ENCODE measurements around the gene LRRK1. TPM values are rescaled to one million over a fixed set of nuclear protein-coding genes. Genes with fewer than 3 reads are reported as not detected.

The LRRK1 gene
- total RNA-seq, 1 donor from 2014 or later = 105 TPM

DNA sequence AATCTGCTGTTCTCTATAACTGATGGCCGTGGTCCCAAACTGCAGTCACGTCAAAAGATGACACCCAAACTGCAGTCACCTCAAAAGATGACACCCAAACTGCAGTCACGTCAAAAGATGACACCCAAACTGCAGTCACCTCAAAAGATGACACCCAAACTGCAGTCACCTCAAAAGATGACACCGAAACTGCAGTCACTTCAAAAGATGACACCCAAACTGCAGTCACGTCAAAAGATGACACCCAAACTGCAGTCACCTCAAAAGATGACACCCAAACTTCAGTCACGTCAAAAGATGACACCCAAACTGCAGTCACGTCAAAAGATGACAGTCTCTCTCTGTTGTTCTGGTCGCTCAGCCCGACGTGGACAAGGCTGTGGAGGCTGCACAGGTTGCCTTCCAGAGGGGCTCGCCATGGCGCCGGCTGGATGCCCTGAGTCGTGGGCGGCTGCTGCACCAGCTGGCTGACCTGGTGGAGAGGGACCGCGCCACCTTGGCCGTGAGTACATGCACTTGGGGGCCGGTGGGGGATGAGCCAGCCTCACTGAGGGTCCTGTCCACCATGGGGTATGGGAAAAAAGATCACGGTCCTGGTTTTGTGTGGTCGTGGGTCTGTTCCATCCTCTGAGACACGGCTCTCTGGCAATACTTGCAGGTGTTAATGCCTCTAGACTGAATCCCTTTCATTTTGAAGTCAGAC is 31.8 kb upstream of the LRRK1 start:
- no peak overlapping the region for H3K4me3 ChIP-seq
- H3K27me3 ChIP-seq = no peaks in the 10 kb centered on the region
- no peak overlapping the region for H3K27ac ChIP-seq
- DNase-seq (ENCODE audit: low spot score in 2 of 2) = no peak
- H3K4me1 ChIP-seq = peaks cover 0 to 9% of the 10 kb centered on the region in 2 donors
- TF ChIP-seq, protein P1, sequence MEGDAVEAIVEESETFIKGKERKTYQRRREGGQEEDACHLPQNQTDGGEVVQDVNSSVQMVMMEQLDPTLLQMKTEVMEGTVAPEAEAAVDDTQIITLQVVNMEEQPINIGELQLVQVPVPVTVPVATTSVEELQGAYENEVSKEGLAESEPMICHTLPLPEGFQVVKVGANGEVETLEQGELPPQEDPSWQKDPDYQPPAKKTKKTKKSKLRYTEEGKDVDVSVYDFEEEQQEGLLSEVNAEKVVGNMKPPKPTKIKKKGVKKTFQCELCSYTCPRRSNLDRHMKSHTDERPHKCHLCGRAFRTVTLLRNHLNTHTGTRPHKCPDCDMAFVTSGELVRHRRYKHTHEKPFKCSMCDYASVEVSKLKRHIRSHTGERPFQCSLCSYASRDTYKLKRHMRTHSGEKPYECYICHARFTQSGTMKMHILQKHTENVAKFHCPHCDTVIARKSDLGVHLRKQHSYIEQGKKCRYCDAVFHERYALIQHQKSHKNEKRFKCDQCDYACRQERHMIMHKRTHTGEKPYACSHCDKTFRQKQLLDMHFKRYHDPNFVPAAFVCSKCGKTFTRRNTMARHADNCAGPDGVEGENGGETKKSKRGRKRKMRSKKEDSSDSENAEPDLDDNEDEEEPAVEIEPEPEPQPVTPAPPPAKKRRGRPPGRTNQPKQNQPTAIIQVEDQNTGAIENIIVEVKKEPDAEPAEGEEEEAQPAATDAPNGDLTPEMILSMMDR (IDR thresholded peaks at IDR 0.05) = no peak
- no peaks in the 10 kb centered on the region for H3K36me3 ChIP-seq
- intact Hi-C loops (cut with DNase I) = no loop called here
- no peaks in the 10 kb centered on the region for H3K9me3 ChIP-seq

DNA sequence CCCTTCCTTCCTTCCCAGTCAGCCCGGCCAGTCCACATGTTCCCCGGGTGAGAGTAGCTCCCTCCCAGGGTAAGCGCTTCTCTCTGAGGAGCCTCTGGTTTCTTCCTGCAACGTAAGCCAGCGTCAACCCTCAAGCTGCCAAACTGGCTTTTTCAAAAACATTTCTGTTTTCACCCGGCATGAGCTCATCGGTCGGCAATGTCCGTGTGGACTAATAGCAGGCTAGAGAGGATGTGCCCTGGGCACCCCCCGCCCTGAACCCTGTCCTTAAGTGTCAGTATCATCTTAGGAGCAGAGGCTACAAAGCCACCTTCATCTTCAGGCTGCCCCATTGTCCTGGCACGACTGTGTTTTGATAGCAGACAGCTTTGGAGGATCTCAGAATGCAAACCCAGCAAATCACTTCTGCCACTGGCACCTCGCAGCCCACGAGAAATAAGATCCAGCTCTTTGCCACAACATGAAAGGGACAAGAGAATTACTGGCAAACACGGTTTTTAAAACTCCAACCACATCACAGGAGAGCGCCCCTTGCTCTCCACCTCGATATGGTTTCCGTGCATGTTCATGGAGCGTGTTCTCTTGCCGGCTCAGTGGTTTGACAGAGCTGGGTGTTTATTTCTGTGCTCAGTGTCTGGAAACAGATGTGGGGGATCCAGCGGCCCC is 29.6 kb upstream of the LRRK1 start:
- intact Hi-C loops (cut with DNase I) = no loop called here

DNA sequence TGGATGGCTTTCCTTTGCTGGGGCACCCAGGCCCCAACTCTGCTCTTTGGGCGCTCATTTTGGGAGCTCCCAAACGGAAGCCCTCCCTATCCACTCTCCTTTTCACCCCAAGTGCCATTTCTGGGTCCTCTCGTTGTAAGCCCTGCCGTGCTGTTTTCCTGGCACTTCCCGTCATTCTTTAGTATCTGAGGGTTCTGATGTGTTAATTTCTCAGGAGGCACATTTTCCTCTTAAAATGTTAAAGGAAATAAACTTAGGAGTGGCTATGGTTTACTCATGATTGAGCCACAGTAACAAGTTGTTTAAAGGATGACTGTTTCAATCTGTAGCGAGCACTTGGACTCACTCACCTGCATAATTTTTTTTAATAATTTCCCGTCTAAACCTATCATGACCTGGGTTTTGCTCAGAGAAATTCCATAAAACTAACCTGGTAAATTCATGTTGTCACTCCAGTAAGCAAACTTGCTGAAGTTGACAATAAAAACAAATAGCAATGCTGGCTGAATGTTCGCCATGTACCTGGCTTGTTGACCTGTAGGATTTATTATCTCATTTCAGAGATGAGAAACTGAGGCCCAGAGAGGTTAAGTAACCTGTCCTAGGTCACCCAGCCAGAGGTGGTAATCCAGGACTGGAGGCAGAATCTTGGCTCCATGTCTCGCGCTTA is 29.0 kb upstream of the LRRK1 start:
- H3K27ac ChIP-seq = peak overlapping the region in 1 of 2 donors; percentile 45
- intact Hi-C loops (cut with DNase I) = no loop called here
- DNase-seq (ENCODE audit: low spot score in 2 of 2) = peak in 1 of 2 donors; percentile 11
- no peak overlapping the region for H3K4me3 ChIP-seq
- H3K9me3 ChIP-seq = no peaks in the 10 kb centered on the region
- TF ChIP-seq, protein P1 (IDR thresholded peaks at IDR 0.05) = no peak
- no peaks in the 10 kb centered on the region for H3K36me3 ChIP-seq
- H3K4me1 ChIP-seq = peaks cover 0 to 18% of the 10 kb centered on the region in 2 donors
- H3K27me3 ChIP-seq = no peaks in the 10 kb centered on the region

More for the DNA sequence above, 29.6 kb upstream of the LRRK1 start:
- Histone ChIP-seq H3K4me1 (peaks cover 0 to 14% of the 10 kb centered on the region in 2 donors), H3K27ac (peak overlapping the region; percentile 1 to 45), H3K9me3 (no peaks in the 10 kb centered on the region), H3K27me3 (no peaks in the 10 kb centered on the region), H3K36me3 (no peaks in the 10 kb centered on the region), H3K4me3 (peak overlapping the region; percentile 19 to 39)
- peak in 1 of 2 donors; percentile 78 for DNase-seq (ENCODE audit: low spot score in 2 of 2)
- TF ChIP-seq, protein P1 (IDR thresholded peaks at IDR 0.05) = no peak

DNA sequence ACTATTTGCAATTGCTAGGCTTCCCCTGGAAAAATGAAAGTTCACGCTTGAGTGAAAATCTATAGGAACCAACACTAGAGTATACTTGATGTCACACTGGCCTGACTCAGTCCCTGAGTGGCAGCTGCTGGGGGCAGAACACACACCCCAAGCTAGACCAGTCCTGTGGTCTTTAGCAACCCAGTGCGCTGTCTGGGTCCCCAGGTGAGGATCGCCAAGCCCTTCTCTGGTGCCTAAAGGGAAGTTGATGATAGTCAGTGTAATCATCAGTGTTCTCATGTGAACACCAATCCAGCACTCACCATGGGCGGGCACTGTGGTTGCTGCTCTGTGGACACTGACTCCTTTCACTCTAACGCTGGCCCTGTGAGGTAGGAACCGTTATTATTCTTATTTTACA is 28.3 kb upstream of the LRRK1 start:
- TF ChIP-seq, protein P1 (IDR thresholded peaks at IDR 0.05) = no peak
- Histone ChIP-seq H3K27me3 (no peaks in the 10 kb centered on the region), H3K4me1 (peaks cover 0 to 18% of the 10 kb centered on the region in 2 donors), H3K36me3 (no peaks in the 10 kb centered on the region), H3K9me3 (no peaks in the 10 kb centered on the region), H3K4me3 (no peak overlapping the region), H3K27ac (no peak overlapping the region)
- peak in 1 of 2 donors; percentile 35 for DNase-seq (ENCODE audit: low spot score in 2 of 2)
- intact Hi-C loops (cut with DNase I) = no loop called here

DNA sequence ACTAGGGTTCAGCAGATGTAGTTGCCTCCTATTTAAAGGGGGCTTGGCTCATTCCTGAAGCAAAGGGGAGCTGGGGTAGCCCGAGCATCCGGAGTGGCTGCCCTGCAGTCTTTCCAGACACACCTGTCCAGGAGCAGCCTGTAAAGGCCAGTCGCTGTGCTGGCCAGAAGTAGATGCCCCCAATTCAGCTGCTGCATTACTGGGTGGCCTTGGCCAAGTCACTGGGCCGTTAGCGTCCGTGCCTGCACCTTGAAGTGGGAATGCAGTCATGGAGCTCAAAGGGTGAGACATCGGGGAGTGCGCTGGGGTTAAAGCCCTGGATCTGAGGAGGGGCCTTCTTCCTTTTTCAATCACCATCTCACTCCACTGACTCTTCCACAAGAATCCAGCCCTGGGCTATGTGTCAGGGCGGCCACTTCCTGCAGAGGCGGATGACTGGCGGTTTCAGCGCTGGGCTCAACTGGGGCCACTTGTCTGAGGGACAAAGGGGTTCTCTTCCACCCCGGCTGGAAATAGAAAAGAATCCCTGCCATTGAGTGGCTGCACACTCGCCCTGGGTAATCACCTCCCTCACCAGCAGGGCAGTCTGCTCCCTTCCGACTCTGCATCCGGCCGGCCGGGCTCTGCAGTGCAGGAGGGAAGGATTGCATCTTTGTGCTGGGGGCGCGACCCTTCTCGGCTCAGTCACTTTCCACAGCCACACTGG is 27.7 kb upstream of the LRRK1 start:
- Histone ChIP-seq H3K9me3 (no peaks in the 10 kb centered on the region), H3K4me1 (peaks cover 0 to 18% of the 10 kb centered on the region in 2 donors), H3K27ac (no peak overlapping the region), H3K4me3 (no peak overlapping the region), H3K27me3 (no peaks in the 10 kb centered on the region), H3K36me3 (no peaks in the 10 kb centered on the region)
- peak in 1 of 2 donors; percentile 50 for DNase-seq (ENCODE audit: low spot score in 2 of 2)
- TF ChIP-seq, protein P1 (IDR thresholded peaks at IDR 0.05) = no peak
- intact Hi-C loops (cut with DNase I) = no loop called here
